ENCODE measurements around the gene ANKRD50. TPM values are rescaled to one million over a fixed set of nuclear protein-coding genes. Genes with fewer than 3 reads are reported as not detected.

ANKRD50 gene
- total RNA-seq, 2 donors from 2014 or later, result 32.0 to 39.9 TPM

DNA sequence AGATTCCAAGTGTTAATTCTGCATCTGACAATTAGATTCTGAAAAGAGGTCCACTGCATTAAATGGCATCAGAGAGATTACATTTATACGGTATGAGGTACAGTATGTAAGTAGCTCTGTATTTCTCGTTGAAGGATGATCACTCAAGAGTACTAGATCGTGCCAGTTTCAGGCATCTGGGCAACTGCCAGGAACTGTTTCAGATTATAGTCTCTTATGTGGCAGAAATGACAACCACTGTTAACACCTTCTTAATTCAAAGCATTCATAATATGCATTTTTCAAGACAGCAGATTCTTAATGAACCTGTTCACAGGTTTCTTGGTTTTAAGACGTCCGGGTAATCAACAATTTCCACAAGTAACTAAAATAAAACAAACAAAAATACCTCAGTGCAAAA lies 1.6 kb downstream of the ANKRD50 start:
- intact Hi-C loops (cut with DNase I), result loop anchor here in 1 of 2 donors (2.0 kb wide), 1 partner anchor 80 kb away; no protein-coding TSS in a partner anchor
- no peak for DNase-seq (ENCODE audit: low spot score)

DNA sequence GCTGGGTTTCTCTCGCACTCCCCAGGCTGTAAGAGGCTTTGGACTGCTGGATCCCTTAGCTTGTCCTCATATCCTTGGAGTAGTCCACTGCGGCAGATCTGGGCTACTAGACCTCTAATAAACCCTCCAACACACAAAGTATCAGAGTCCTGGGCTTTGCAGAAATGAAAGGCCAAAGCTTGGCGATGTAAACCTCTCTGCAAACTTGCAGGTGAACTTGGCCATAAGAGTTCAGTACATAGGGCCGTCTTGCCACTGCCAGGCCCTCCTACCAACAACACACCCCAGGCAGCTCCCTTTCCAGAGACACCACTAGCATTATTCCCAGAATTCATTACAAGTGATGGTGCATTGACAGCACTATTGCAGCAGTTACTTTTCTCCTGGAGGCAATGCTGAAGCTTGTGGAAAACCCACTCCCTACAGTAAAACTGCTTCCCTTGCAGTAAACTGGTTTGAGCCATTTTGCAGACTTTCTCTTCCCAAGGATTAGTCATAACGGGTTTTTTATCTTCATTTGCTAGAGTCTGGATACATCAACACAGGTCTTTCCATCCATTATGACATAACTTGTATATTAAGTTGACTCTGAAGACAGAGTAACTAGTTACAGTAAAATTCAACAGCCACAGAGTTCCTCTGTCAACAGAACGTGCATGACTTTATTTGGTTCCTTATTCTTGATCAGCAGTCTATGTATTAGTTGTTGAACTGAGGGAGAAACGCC lies 2.4 kb downstream of the ANKRD50 start:
- DNase-seq (ENCODE audit: low spot score), result no peak
- intact Hi-C loops (cut with DNase I), result loop anchor here in 1 of 2 donors (2.0 kb wide), 1 partner anchor 79 kb away; no protein-coding TSS in a partner anchor

DNA sequence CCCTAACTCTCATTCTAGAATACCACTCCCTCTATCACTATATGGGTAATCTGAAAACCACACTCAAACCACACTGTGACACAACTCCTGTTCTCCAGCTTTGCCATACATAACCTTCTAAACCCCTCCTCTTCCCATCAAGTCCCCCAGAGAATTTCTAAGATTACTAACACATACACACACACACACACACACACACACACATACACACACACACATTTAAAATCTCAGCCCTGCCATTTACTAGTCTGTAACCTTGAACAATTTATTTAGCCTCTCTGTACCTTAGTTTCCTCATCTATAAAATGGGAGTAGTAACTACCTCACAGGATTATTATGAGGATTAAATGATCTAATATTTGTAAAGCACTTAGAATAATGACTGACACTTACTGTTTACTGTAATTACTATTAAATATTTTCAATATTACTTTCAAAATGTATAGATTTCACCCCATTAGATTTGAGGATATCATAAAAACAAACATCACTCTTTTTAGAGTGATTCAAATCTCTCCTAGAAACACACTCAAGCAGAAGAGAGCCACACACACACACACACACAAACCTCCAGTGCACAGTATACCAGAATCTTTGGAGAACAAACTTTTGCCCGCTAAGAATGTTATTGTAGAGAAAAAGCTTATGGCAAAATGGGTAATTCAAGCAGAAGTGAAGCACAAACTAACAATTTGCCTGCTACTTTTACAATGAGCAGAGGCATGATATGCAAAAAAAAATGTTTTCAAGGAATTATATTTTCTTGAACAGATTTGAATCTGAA lies 3.8 kb downstream of the ANKRD50 start:
- intact Hi-C loops (cut with DNase I), result no loop called here
- no peak for DNase-seq (ENCODE audit: low spot score)

DNA sequence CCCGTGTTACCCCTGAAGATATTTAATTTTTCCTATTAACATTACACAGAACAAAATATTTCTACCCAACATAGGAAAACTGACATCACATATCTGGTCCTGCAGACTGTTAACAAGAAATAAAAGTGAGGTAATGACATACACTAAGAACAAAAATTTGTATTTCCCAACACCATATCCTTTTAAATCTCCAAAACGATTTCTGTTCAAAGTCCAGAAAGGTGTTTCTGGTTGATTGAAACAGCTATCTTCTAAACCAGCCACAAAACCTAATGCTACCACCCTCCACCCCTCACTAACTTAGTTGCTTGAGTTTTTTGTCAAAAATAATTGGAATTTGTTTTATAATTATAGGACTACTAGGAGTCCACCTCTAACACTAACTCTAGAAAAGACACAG lies 7.1 kb downstream of the ANKRD50 start:
- DNase-seq (ENCODE audit: low spot score), result no peak
- intact Hi-C loops (cut with DNase I), result no loop called here

DNA sequence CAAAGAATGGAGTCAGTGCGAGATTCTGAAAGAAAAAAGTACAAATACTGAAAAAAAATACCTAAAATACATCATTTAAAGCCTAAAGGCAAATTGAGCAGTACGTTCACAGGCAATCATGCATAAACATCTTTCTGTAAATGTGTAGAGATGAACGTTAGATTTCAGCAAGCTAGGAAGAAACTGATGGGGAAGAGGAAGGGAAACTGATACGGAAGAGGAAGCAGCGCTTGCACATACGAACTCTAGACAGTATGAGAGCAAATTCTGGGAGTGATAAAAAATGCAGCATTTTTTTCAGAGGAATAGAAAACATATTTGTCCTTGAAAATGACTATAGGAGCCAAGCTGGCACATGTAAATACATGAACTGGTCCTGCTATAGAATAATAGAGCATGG lies 9.4 kb downstream of the ANKRD50 start:
- intact Hi-C loops (cut with DNase I), result no loop called here
- DNase-seq (ENCODE audit: low spot score), result no peak

DNA sequence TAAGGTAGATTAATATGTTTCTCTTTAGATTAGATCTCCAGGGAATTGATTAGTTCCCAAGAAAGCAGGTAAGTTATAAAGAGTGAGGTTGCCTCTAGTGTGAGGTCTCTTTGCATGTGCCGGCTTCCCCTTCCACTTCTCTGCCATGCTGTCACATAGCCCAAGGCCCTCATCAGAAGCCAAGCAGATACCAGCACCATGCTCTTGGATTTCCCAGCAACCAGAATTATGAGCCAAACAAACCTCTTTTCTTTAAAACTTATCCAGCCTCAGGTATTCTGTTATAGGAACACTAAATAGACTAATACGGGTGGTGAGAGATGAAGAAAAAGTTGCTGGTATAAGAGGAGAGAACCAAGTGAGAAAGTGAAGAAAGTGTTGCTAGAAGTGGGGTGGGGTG lies 15.1 kb downstream of the ANKRD50 start:
- no peak for DNase-seq (ENCODE audit: low spot score)
- intact Hi-C loops (cut with DNase I), result no loop called here

DNA sequence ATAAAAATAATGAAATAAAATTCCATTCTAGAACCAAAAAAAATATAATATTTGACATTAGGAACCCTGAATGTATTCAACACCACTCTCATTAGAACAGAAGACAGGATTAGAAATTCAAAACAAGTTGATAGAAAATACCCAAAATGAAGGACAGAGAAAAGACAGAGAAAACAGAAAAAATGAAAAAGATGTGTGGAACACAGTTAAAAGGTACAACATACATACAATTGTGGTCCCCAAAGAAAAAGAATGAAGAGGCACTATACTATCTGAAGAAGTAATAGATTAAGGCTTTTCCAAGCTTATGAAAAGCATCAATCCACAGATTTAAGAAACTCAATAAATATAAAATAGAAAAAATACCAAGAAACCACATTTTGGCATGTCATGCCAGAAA lies 16.4 kb downstream of the ANKRD50 start:
- intact Hi-C loops (cut with DNase I), result no loop called here
- DNase-seq (ENCODE audit: low spot score), result no peak

DNA sequence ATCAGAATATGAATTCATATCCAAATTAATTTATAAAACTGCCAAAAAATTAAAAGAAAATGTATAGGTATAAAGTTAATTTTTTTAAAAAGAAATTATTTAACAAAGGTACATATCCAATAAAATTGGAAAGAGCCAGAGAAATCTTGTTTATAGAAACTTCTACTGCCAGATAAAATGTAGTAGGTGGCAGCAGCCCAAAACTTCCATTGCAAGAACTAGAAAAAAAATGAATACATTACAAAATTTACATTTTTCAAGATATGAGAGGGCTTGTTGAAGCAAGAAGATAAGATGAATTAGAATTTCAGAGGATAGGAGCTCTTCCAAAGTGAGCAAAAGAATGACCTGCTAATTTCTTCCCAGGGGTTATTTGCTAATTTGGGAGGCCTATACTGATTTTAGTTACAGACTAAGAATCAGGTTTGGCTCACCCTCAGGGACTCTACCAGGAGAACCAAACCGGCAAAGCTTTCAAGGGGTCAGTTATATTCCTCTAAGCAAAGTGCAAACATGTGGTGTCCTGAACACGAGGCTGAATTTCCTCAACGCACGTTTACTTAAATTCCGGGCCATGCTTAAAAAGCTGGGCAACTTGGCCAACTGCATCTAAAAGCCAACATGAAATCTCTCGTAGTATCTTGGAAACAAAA lies 17.5 kb downstream of the ANKRD50 start:
- DNase-seq (ENCODE audit: low spot score), result no peak
- intact Hi-C loops (cut with DNase I), result no loop called here

DNA sequence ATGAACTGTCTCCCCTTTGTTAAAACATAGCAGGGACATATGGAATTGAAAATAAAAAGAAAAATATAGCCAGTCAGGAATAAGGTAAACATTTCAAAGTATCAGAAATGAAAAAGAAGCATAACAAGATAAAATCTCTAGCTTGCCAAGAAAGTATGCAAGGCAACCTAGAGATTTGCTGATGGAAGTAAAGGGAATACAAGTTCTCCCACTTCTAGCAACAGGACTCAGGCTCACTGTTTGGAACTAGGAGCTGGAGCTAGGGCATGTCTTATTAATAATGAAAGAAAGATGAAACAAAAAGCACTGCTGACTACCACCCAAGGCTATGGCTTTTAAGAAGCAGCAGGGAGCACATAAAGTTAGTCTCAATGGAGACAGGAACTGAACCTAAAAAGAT lies 18.2 kb downstream of the ANKRD50 start:
- no peak for DNase-seq (ENCODE audit: low spot score)
- intact Hi-C loops (cut with DNase I), result no loop called here

DNA sequence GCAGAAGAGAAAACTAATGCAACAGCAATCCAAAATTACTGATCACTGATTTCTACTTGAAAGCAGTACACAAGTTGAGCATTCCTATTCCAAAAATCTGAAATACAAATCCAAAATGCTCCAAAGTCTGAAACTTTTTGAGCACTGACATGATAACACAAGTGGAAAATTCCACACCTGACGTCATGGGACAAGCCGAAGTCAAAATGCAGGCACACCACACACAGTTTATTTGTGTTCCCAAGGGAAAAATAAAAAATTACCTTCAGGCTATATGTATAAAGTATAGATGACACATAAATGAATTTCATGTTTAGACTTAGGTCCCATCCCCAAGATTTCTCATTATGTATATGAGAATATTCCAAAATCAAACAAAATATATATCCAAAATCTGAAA lies 20.7 kb downstream of the ANKRD50 start:
- intact Hi-C loops (cut with DNase I), result no loop called here
- no peak for DNase-seq (ENCODE audit: low spot score)

DNA sequence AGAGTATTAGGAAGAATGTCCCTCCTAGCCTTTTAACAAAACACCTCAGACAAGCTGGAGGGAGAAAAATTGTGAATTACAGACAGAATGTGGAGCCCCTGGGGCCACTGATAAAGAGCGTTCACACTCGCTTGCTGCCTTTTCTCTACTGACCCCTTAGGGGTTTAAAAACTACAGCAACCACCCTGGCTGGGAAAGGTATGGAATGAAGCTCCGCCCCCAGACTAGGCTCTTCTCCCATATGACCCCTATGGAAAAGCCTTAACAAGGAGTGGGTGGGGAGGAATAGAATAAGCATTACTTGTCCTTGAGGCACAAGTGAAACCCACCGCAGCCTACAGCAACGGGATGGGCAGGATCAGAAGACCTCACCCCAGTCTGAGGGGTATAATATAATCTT lies 26.3 kb downstream of the ANKRD50 start:
- intact Hi-C loops (cut with DNase I), result no loop called here
- DNase-seq (ENCODE audit: low spot score), result no peak

DNA sequence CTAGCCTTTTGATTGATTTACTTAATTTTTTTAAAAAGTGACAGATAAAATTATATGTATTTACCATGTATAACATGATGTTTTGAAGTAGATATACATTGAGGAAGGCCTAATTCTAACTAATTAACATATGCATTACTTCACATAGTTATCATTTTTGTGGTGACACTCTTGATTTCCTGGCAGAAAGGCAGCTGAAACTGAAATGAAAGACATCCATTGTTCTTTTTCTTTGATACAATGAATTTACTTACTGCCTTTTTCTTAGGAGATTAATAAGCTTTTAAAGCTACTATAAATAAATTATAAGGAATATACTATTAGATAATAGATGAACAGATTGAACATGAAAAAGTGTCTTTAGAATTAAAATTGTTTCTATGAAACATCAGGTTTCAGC lies 26.7 kb downstream of the ANKRD50 start:
- DNase-seq (ENCODE audit: low spot score), result no peak
- intact Hi-C loops (cut with DNase I), result no loop called here

DNA sequence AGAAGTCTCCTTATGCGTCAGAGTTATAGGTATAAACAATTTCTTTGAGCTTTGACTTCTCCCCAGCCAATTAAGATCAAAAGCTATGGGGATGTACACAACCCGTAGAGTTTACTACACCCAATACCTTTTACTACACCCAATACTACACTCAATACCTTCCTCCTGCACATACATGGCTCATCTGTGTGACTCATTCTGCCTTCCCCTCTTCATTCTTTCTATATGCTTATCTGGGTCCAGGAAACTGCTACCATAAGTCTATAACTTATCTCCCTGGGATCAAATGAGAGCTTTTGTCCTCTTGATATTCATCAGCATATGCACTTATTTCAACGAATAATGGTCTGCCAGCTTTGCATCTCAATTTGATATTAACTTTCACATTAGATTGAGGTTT lies 28.2 kb downstream of the ANKRD50 start:
- intact Hi-C loops (cut with DNase I), result no loop called here
- DNase-seq (ENCODE audit: low spot score), result no peak

DNA sequence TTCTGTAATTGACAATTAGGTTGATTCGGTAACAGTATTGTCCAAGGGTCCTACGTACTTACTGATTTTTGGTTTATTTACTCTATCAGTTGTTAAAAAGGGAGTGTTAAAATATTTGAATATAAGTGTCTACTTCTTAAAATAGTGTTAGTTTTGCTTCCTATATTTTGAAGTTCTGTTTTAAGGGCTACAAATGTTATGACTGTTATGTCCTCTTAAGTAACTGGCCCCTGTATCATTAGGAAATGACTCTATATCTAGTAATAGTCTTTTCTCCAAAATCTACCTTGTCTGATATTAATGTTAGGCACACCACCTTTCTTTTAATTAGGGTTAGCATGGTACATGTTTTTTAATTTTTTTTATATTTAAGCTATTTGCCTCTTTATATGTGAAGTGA lies 30.1 kb downstream of the ANKRD50 start:
- DNase-seq (ENCODE audit: low spot score), result no peak
- intact Hi-C loops (cut with DNase I), result no loop called here

DNA sequence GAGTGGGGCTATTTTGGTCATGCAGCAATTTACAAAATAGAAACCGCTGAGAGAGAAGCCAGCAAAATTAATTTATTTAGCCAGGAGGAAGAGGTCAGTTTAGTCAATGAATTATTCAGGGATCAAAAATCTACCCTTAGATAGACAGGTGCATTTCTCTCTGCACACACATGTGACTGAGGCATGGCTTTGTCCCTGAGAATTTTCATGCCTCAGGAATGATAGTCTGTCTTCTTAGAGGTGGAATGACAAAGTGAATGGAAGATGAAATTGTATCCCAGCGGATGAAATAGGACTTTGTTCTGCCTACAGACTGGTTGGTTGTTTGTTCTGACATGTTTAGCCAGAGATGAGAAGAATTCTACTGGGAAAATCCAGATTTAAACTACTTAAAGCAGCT lies 46.0 kb downstream of the ANKRD50 start:
- intact Hi-C loops (cut with DNase I), result no loop called here
- no peak for DNase-seq (ENCODE audit: low spot score)

DNA sequence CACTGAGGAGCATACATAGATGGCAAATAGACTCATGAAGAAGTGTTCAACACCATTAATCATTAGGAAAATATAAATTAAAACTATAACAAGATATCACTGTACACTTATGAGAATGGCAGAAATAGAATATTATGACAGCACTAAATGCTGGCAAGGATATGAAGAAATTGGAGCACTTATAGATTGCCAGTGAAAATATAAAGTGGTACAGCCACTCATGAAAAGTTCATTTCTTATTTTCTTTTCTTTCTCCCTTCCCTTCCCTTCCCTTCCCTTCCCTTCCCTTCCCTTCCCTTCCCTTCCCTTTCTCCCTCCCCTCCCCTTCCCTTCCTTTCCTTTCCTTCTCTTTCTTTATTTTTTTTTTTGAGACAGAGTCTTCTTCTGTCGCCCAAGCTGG lies 53.7 kb downstream of the ANKRD50 start:
- no peak for DNase-seq (ENCODE audit: low spot score)
- intact Hi-C loops (cut with DNase I), result no loop called here

DNA sequence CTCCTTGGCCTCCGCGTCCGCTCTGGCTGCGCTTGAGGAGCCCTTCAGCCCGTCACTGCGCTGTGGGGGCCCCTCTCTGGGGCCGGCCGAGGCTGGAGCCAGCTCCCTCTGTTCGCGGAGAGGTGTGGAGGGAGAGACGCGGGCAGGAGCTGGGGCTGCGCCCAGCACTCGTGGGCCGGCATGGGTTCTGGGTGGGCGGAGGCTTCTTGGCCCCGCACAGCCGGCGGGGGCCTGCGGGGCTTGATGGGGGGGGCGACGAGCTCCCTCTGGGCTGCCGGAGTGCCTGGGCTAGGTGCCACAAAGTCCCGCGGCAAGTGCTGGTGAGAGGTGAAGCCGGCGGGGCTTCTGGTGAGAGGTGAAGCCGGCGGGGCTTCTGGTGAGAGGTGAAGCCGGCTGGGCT lies 61.9 kb downstream of the ANKRD50 start:
- DNase-seq (ENCODE audit: low spot score), result no peak
- intact Hi-C loops (cut with DNase I), result no loop called here

DNA sequence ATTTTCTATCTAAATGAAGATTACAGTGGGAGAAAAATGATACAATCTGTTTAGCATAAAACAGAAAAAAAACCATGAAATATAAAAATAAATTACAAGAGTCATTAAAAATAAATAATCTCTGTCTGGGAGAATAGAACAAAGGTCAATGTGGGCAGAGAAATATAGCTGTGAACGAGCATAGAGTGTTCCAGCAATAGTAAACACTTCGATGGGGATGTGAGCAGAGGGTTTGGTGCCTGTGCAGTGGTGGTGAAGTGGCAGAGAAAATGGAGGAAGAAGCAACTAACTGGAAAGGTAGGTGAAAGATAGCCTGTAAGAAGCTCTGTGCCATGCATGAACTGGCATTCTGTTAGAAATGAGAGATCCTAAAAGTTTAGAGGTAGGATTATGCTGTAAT lies 64.9 kb downstream of the ANKRD50 start:
- DNase-seq (ENCODE audit: low spot score), result no peak
- intact Hi-C loops (cut with DNase I), result no loop called here

DNA sequence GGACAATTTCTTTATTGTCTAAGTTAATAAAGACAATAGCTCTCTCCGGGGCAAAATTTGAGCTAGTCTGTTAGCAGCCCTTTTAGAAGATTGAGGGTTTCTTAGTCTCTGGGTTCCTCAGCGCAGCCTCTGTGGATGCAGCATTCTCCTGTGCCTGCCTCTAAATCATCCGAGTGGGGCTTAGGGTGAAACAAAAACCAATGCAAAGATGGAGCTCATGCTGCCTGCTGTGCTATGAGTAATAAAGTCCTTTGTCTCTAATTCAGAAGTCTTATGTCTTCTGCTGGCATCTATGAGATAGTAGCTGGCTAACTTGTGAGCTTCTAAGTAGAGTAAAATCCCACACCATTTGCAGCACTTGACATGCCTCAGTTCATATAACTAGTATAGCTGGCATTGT lies 67.9 kb downstream of the ANKRD50 start:
- intact Hi-C loops (cut with DNase I), result no loop called here
- DNase-seq (ENCODE audit: low spot score), result no peak

DNA sequence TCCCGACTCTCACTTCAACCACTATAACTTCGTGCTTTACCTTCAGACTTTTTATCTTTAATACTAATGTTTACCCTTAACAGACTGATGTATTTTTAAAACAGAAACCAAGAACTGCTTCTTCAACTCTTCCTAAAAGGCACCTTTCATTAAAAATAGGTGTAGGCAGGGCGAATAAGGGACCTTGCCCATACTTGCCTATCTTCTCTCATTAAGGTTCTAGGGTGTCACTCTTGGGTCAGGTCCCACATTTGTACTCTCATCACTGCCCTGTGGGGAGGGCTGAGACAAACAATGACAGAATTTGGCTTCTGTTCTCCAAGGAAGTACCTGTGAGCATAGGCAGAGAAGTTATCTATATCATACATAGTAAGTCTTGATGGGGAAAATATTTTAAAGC lies 69.7 kb downstream of the ANKRD50 start:
- intact Hi-C loops (cut with DNase I), result no loop called here
- no peak for DNase-seq (ENCODE audit: low spot score)

Measured in posterior vena cava (tissue), 2 donors.